ENCODE measurements around the gene ZNF407.

ZNF407 gene

DNA sequence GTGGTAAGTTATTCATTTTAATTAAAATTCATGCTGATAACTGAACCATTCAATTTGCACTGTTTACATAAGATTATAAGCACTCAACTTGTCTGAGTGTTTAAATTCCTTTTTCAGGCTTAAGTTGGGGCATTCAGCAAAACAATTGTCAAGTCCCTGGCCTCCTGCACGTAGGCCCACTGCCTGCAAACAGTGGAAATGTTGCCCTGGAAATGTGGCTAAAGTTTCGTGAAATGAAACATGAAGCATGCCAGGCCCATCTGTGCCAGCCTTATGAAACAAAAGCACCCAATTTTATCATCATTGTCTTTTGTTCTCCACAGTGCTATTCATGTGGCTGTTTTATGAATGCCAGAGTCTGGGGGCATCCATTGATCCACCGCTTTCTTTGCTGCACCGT lies 447.6 kb downstream of the ZNF407 start:
- peak in 1 of 51 donors; percentile 24 for DNase-seq

DNA sequence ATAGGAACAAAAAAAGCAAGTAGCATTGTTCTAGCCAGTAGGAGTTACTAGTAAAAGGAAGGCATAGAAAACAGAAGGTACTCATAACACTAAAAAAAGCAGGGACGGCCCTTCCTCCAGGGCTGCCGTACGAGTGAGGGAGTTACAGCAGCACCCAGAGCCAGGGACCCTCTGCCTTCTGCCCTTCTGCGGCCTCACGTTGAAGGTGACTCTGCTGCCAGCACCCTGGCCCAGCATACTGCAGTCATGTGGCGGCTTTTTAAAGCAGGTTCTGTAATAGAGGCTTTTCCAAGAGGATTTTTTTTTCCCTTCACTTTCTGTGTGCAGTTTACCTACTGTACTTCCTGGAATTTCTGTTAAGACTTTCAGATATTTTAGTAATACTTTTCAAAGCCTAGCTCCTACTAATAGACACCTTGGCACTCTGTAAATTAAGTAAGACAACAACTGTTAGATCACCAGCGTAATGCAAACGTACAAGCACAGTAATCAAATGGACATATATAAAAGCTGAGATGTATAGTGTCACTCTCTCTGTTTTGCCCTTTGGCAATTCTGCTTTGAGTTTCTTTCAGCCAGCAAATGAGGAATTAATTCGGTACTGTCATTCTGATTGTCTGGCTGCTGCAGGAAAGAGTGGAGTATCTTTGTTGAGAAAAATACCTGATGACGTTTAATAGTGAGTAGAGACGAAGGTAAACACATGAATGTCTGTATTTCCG lies 449.7 kb downstream of the ZNF407 start:
- no peak for DNase-seq

DNA sequence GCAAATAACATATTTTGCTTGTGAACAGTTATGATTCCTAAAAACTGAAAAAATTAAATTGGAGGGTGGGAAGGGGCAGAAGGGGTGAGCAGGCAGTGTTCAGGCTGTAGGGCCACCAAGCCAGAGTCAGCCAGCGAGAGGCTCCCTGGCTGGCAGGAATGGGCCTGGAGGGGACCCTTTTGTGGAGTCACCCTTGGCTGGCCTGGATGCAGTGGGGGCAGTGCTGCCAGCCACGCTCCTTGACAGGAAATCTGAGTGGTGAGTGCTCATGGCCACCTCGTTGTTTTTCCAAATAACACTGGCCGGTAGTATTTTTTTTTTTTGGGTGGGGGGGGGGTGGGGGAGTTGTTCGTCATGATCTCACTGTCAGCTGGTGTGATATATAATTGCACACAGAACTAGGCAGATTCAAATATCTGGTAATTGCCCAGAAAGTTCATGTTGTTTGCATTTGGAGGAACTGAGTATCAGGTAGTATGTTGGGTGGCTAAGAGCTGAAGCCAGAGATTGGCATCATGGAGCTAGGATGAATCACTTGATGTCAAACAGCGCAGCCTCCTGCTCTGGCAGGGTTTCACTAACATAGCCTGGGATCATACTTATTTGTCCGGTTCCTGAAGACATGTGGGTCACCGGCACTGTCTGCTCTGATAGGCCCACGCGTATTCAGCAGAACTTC lies 451.2 kb downstream of the ZNF407 start:
- DNase-seq, result no peak

DNA sequence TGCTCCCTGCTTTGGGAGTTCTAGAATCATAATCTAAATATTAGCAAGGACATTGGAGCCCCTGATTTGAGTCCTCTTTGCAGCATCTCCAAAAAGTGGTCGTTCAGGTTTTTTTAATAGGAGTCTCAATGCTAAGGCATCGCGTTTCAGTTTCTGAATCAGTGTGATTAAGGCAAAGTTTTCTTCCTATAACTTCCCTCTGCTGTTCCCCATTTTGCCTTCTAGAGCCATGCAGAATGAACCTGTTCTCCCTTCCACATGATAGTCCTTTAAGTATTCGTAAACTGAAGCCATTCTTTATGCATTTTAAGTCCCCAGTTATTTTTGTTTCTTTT lies 451.8 kb downstream of the ZNF407 start:
- DNase-seq, result no peak

GRCh38 chr18:75051757-75052156 lies 454.1 kb downstream of the ZNF407 start:
- no peak for DNase-seq

DNA sequence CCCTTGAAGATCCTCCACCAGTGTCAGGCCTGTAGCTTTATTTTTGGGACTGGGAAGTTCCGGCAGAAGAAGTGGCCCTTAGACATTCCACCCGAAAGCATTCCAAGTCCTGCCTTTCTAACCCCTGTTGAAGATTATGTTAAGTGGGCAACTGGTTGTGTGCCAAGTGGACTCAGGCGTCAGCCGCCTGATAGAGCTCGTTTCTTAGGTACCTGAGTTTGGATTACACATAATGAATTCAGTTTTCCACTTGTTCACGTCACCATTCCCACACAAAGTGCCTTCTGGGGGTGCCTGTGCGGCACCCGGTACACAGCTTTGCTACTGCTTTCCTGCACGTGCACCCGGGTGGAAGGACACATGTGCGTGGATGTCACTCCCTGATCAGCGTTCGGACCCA lies 454.8 kb downstream of the ZNF407 start:
- DNase-seq, result no peak

DNA sequence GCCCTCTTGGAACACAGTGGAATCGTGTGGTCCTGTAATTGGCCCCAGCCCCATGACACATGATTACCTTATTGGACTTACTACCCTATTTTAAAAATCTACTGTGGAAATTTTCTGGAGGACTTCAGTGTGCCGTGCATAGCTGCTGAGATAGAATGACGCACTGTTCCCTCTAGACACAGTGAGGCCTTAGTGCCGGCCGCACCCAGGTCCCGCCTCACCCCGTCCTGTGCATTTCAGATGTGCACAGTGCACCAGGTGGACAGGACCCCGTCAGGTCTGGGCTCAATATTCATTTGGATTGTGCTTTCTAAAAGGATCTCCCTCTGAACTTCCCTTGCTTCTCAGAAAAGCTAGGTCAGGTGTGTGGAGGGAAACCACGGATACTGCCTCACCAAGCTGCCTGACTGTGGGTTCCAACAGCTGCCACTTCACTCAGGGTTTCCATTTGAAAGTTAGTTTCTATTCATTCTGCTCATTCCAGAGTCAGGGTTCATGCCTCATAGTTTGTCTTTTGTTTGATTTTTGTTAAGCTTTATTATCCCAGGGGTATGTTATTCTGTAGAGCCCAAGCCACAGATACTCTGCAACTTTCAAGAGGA lies 455.5 kb downstream of the ZNF407 start:
- no peak for DNase-seq

DNA sequence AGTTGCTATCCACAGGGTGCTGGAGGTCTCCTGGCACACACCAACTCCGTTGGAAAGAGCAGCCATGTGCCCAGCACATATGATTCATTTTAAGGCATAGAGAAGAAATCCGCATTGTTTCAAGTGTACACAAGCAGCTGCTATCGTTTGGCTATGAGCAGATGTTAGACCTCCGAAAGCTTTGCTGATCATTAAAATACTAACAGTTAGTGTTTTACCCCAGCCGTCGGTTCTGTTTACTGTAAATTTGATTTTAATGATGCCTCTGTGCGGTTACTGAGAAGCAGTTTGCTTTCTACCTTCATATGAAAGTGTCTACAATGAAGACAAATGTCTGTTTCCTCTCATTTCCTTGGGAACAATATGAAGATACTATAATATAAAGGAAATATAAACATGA lies 456.4 kb downstream of the ZNF407 start:
- DNase-seq, result no peak

- DNase-seq, result no peak
These were observed 456.9 kb downstream of the ZNF407 start for GRCh38 chr18:75054611-75055010.

- no peak for DNase-seq
These were observed 459.7 kb downstream of the ZNF407 start for GRCh38 chr18:75057169-75057960.

- no peak for DNase-seq
These were observed 462.5 kb downstream of the ZNF407 start for GRCh38 chr18:75060185-75060584.

DNA sequence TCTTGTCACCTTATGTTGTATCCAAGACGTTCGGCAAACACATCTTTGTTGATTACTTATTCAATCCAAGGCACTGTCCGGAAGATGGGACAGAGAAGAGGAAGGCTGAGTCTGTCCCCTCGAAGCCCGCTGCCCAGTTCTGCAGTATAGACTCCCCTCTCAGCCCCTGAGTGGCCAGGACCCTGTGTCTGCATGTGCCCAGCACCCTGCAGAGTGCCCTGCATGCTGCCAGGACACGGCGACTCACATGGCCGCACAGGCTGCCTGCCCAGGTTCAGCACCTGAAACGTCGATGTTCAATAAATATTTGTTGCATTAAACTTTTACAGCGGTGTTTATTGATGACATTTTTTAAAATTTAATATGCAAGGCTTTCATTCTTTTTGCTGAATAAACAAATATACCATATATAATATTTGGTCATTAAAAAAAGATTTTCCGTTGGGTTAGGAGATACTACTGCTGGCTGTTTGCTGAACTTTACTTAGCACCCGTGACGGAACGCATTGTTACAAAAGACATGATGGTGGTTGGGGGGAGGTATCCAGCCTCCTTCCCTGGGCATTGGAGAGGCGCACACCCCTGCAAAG lies 464.7 kb downstream of the ZNF407 start:
- DNase-seq, result no peak

- DNase-seq, result no peak
These were observed 465.5 kb downstream of the ZNF407 start for GRCh38 chr18:75063196-75063595.

DNA sequence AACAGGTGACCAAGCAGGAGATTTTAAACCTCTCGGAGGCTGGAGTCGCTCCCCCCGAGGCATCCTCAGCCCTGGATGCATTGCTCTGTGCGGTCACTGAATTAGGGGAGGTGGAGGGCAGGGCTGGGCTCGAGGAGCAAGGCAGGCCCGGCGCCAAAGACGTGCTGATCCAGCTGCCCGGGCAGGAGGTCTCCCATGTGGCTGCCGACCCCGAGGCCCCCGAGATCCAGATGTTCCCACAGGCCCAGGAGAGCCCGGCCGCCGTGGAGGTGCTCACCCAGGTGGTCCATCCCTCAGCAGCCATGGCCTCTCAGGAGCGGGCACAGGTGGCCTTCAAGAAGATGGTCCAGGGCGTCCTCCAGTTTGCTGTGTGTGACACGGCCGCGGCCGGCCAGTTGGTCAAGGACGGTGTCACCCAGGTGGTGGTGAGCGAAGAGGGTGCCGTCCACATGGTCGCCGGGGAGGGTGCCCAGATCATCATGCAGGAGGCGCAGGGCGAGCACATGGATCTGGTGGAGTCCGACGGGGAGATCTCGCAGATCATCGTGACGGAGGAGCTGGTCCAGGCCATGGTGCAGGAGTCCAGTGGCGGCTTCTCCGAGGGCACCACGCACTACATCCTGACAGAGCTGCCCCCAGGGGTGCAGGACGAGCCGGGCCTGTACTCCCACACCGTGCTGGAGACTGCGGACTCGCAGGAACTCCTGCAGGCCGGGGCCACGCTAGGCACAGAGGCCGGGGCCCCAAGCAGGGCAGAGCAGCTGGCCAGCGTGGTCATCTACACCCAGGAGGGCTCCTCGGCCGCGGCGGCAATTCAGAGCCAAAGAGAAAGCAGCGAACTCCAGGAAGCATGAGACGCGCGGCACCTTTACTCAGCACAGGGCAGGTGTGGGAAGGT lies 466.2 kb downstream of the ZNF407 start:
- no peak for DNase-seq

DNA sequence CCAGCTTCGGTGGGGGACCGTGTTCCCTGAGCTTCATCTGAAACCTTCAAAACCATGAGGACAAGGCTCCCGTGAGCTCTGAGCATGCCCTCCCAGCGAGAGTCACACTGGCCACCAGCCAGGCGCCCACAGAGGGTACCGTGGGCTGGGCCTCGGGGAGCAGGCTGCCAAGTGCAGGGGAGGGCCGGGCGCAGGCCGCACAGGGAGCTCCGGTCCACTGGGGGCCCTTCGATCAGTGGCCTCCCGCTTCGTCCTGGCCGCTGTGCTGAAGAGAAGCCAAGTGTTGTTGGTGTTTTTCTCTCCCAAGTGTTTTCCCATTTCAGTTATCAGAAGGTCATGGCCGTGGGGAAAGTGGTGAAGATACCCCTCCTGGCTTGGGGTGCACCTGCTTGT lies 466.8 kb downstream of the ZNF407 start:
- DNase-seq, result no peak

DNA sequence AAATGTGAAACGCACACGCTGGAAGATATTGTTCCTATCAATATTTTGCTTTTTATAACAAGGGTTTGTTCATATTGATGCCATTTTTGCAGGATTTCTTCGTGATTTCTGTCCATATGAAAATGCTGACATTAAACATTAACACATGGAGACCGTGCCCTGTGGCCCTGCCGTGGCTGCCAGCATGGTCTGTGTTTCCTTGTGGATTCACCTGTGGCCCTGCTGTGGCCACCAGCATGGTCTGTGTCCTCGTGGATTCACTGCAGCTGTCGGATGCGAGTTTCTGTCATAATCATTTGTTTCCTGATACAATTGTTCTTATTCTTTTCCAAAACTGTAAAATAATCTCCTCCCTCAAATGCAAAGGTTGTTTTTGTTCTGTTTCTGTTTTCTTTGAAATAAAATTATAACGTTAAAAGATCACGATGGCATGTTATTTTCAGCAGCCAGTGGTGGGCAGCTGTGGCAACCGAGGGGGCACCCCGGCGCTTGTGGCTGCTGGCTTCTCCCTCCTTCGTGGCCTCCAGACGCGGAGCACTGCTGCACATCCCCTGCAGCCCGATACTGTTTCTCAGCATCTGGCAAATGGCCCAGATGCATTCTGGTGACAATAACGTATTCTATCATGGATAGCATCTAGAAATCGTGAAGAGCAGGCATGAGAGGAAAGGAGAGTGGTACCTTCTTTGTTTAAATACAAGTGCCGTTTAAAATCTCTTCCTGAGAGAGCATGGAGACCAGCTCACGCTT lies 467.8 kb downstream of the ZNF407 start:
- peak in 3 of 51 donors; percentile 13 to 19 (median 13) for DNase-seq

GRCh38 chr18:75066021-75066880 lies 468.6 kb downstream of the ZNF407 start:
- DNase-seq, result no peak

DNA sequence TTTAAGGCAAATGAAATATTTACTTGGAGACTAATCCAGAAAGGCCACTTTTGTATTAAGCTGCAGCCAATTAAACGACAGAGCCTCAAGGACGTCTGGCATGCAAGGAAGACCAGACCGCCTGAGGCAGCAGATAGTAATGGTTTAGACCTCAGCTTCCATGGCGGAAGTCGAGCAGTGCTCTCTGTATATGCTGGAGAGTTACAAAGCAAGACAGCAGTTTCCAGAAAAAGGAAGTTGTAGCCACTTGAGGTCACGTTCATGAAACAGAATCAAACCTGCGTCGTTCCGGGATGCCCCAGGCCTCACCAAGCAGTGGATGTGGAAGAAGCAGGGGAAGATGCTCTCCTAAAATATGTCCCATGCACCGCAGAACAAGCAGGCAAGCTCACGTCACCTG lies 469.3 kb downstream of the ZNF407 start:
- DNase-seq, result no peak
